Uterus (tissue), 4 donors: ENCODE measurements around the gene NPM3. TPM values are rescaled to one million over a fixed set of nuclear protein-coding genes. Genes with fewer than 3 reads are reported as not detected.

Experiments
- DNase-seq, 2 donors: peaks; one replicate each; pipeline ENCODE4 v3.0.0-alpha.2; 2019 to 2020
- H3K27ac ChIP-seq, 2 donors: fragments of 200-600 bp; sonication (generic); 1 replicate in 1 of 2; 2 replicates in 1 of 2; pipeline ENCODE4 v1.5.1; 2016 to 2018
- H3K27me3 ChIP-seq, 2 donors: fragments of 200-600 bp; sonication (generic); one replicate each; pipeline ENCODE4 v1.5.1; 2018 to 2019; ENCODE audit warnings: control low read depth in 1 of 2
- H3K36me3 ChIP-seq, 2 donors: fragments of 200-600 bp; sonication (generic); one replicate each; pipeline ENCODE4 v1.5.1; 2019; ENCODE audit warnings: control low read depth in 1 of 2
- H3K4me1 ChIP-seq, 2 donors: fragments of 200-600 bp; sonication (generic); one replicate each; pipeline ENCODE4 v1.5.1; 2018 to 2019; ENCODE audit warnings: control low read depth in 1 of 2
- H3K4me3 ChIP-seq, 2 donors: fragments of 200-600 bp; sonication (generic); 1 replicate in 1 of 2; 2 replicates in 1 of 2; pipeline ENCODE4 v1.5.1; 2018 to 2019; ENCODE audit warnings: mild to moderate bottlenecking in 1 of 2
- H3K9me3 ChIP-seq, 2 donors: fragments of 200-600 bp; sonication (generic); one replicate each; pipeline ENCODE4 v1.5.1; 2019; ENCODE audit warnings: control low read depth in 1 of 2
- CTCF ChIP-seq, 4 experiments: fragments of 200-600 bp in 2 of 4; fragments of 450-650 bp in 2 of 4; sonication (generic) in 2 of 4; IDR thresholded peaks; one replicate each; pipeline ENCODE4 v1.5.1; 2016 to 2019; ENCODE audit warnings: antibody characterized with exemption in 4 of 4, mild to moderate bottlenecking in 2 of 4, moderate library complexity in 1 of 4
- POLR2A ChIP-seq, 2 donors: fragments of 450-650 bp; IDR thresholded peaks; one replicate each; pipeline ENCODE4 v1.6.1; 2016; ENCODE audit warnings: antibody characterized with exemption in 2 of 2, mild to moderate bottlenecking in 1 of 2, moderate library complexity in 1 of 2
- intact Hi-C: fragments of 100-400 bp; cut with DNase I; formaldehyde crosslinking; loops from one replicate; pipeline ENCODE4 v1.15.1; 2023; ENCODE audit warnings: low total_unique reads
- total RNA-seq, 4 donors: library from RNA; depleted of rRNA in 3 of 4; stranded (reverse); fragments of >200 nt in 3 of 4; gene quantifications; one replicate each; pipeline versions ENCODE4 v1.1.0 to v1.2.4, GENCODE V29; 2014 to 2023
- donor health status: DM: yes; HTN: yes; CAD: no.

Gene NPM3
- total RNA-seq, 4 donors from 2014 or later, result 11.0 to 122 (median 38.0) TPM

DNA sequence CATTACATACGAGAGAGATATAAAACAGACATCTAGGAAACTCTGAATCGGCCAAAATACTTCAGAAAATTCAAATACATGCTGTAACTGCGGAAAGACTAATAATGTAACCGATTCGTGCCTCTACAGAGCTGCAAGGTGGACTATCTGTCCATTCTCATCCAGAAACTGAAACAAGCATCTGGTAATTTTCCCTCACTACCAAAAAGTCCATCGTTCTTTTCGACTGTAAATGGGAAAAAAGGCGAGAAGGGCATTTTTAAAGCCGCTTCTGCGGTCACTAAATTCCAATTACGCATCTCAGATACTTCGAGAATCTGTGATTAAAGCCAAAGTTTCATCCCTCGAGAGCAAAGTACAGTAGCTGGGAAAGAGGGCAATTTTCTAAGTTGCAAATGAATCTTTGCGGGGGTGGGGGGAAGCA, 33.7 kb upstream of the NPM3 start:
- Histone ChIP-seq H3K4me1 (no peaks in the 10 kb centered on the region), H3K27me3 (no peaks in the 10 kb centered on the region), H3K36me3 (no peaks in the 10 kb centered on the region), H3K4me3 (peak overlapping the region; percentile 83 to 98), H3K9me3 (no peaks in the 10 kb centered on the region), H3K27ac (peak overlapping the region; percentile 87 to 95)
- intact Hi-C loops, result no loop called here
- TF ChIP-seq POLR2A (IDR thresholded peaks at IDR 0.05) (no peak), CTCF (IDR thresholded peaks at IDR 0.05) (no peak)
- DNase-seq, result no peak

GRCh38 chr10:101816376-101816775, 33.1 kb upstream of the NPM3 start:
- H3K27ac ChIP-seq, result peak overlapping the region in 1 of 2 donors; percentile 95
- no peaks in the 10 kb centered on the region for H3K4me1 ChIP-seq
- intact Hi-C loops, result no loop called here

GRCh38 chr10:101814466-101815071, 31.3 kb upstream of the NPM3 start:
- no peak for DNase-seq
- H3K27ac ChIP-seq, result no peak overlapping the region
- intact Hi-C loops, result no loop called here
- H3K9me3 ChIP-seq, result no peaks in the 10 kb centered on the region
- H3K4me3 ChIP-seq, result peak overlapping the region; percentile 83 to 98
- H3K4me1 ChIP-seq, result no peaks in the 10 kb centered on the region
- TF ChIP-seq CTCF (IDR thresholded peaks at IDR 0.05) (no peak), POLR2A (IDR thresholded peaks at IDR 0.05) (no peak)
- no peaks in the 10 kb centered on the region for H3K27me3 ChIP-seq
- H3K36me3 ChIP-seq, result no peaks in the 10 kb centered on the region

More at GRCh38 chr10:101816376-101816775, 33.1 kb upstream of the NPM3 start:
- Histone ChIP-seq H3K9me3 (no peaks in the 10 kb centered on the region), H3K4me3 (peak overlapping the region; percentile 83 to 98), H3K36me3 (no peaks in the 10 kb centered on the region), H3K27me3 (no peaks in the 10 kb centered on the region)
- DNase-seq, result no peak
- TF ChIP-seq CTCF (IDR thresholded peaks at IDR 0.05) (no peak), POLR2A (IDR thresholded peaks at IDR 0.05) (no peak)

DNA sequence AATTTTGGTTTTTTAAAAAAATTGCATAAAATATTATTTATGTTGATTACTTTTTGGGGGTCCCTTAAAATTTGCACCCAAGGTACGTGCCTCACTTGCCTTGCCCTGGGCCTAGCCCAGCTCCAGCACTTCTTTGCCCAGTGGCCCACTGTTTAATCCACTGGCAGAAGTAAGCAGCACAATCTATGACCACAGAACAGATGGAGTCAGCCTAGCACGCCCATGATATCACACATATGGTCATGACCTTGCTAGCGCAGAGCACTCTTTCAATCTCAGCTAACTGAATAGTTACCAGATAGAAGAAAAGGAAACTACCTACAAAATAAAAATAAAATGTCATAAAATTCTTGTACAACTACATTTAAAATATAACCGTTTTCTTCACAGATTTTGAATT, 29.4 kb upstream of the NPM3 start:
- H3K4me1 ChIP-seq, result no peaks in the 10 kb centered on the region
- no peak for DNase-seq
- no peaks in the 10 kb centered on the region for H3K36me3 ChIP-seq
- H3K27ac ChIP-seq, result no peak overlapping the region
- H3K27me3 ChIP-seq, result no peaks in the 10 kb centered on the region
- no peak for TF ChIP-seq CTCF (IDR thresholded peaks at IDR 0.05)
- no peak for TF ChIP-seq POLR2A (IDR thresholded peaks at IDR 0.05)
- intact Hi-C loops, result no loop called here
- no peak overlapping the region for H3K4me3 ChIP-seq
- no peaks in the 10 kb centered on the region for H3K9me3 ChIP-seq

GRCh38 chr10:101807158-101807557, 23.9 kb upstream of the NPM3 start:
- H3K4me1 ChIP-seq, result no peaks in the 10 kb centered on the region
- H3K36me3 ChIP-seq, result no peaks in the 10 kb centered on the region
- H3K9me3 ChIP-seq, result no peaks in the 10 kb centered on the region
- H3K27me3 ChIP-seq, result no peaks in the 10 kb centered on the region
- no peak for TF ChIP-seq CTCF (IDR thresholded peaks at IDR 0.05)
- no peak for TF ChIP-seq POLR2A (IDR thresholded peaks at IDR 0.05)
- intact Hi-C loops, result no loop called here
- H3K4me3 ChIP-seq, result no peak overlapping the region
- H3K27ac ChIP-seq, result no peak overlapping the region
- no peak for DNase-seq
